ENCODE data around the gene DCTN4.
A peak's percentile ranks its signal among the peaks of the same experiment; 100 is the strongest.

The DCTN4 gene

DNA sequence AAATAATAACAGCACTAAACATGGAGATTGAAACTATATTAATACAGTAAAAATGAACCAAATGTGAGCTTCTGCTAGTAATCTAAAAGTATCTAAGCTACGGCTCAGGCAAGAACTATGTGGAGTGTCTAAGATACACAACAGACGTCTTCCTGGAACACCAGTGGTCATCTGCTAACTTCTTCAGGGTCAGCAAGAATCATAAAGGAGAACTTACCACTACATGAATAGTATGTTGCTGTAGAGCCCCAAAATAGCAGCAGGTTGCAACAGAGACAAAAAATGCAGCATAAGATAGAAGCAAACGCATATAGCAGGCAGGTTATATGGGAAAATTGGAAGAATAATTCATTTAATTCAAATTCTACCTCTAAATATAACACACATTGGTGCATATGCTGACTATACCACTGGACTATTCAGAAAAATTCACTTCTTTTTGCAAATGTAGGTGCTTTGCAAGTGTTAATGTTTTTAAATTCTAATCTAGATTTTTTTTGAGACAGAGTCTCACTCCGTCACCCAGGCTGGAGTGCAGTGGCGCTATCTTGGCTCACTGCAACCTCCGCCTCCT is 27.1 kb downstream of the DCTN4 start:
- no peak for DNase-seq

DNA sequence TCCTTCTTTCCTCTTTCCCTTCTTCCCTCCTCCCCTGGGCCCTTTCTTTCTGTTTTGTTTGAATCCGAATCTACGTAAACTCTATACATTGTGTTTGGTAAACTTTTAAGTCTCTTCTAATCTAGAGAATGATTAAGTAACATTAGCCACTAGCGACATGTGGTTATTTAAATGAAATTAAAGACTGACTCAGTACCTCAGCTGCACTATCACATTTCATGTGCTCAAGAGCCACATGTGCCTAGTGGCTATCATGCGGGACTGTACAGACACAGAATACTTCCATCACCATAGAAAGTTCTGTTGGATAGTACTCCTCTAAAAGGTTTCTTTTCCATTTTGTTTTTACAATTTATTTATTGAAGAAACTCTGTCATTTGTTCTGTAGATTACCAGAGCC is 29.0 kb downstream of the DCTN4 start:
- no peak for DNase-seq

DNA sequence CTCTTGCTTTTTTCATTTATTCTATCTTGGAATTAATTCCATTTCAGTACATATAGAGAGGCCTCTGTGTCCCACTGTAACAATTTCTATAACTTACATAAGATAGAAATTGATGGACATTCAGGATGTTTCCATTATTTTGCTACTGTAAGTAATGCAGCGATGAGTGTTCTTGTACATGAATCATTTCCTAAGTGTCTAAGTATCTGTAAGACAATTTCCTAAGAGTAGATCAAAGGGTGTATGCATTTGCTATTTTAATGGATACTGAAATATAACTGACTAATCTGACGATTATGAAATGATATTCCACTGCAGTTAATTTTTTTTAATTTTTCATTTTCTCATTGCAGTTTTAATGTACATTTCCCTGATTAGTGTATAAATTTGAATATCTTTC is 35.0 kb downstream of the DCTN4 start:
- DNase-seq, result no peak

DNA sequence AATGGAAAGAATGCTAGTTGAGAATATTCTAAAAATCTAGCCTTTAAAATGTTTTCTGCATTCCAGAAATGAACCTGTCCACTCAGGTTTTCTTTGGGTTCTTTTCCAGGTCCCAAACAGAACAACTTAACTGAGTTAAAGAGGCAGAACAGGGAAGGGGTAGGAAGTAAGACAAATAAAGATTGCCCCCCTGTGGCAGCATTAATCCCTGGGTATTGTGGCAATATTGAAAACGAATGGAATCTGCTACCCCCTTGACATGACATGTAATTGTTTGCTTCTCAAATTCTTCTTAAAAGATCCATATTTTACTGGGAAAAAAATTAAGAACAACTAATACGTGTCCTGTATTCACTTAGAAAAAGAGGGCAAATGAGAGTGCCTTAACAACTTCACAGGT is 48.7 kb downstream of the DCTN4 start:
- no peak for DNase-seq

DNA sequence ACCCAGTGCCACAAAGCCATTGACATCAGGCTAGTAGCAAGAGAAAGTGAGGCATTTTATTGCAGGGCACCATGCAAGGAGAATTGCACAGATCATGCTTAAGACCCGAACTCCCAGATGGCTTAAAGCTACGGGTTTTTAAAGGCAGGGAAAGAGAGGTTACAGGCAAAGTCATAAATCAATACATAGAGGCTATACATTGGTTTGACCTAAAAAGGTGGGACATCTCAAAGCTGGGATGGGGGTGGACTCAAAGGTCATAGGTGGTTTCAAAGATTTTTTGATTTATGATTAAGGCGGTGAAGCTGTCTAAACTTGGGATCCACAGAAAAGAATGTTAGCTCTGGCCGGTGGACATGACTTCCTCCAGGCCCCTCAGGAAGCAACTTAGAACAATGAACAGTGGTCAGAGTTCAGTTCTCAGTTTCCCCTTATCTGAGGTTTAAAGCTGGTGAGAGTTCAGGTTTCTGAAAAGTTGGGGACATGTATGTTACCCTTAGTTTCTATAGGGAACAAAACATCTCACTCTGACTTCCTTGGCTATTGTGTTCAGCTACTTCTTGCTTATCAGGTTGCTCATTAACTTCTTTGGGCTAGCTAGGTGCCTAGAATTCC is 51.9 kb downstream of the DCTN4 start:
- DNase-seq, result no peak

DNA sequence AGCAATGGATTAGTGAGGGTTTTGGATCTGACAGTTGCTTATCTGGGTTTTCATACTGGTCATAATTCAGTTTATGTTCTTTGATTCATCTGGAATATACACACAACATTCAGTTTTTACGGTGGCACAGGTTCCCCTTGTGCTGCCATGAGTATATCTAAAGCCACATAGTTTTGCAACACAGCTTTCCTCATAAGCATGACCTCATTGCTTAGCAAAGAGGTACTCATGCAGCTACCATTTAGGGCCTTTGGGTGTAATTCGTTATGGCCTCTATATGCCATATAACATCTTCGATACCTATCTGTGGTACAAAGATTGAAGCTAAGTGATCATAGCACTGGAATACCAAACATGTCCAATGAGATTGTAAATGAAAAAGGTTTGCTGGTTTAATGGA is 55.1 kb downstream of the DCTN4 start:
- DNase-seq, result no peak

DNA sequence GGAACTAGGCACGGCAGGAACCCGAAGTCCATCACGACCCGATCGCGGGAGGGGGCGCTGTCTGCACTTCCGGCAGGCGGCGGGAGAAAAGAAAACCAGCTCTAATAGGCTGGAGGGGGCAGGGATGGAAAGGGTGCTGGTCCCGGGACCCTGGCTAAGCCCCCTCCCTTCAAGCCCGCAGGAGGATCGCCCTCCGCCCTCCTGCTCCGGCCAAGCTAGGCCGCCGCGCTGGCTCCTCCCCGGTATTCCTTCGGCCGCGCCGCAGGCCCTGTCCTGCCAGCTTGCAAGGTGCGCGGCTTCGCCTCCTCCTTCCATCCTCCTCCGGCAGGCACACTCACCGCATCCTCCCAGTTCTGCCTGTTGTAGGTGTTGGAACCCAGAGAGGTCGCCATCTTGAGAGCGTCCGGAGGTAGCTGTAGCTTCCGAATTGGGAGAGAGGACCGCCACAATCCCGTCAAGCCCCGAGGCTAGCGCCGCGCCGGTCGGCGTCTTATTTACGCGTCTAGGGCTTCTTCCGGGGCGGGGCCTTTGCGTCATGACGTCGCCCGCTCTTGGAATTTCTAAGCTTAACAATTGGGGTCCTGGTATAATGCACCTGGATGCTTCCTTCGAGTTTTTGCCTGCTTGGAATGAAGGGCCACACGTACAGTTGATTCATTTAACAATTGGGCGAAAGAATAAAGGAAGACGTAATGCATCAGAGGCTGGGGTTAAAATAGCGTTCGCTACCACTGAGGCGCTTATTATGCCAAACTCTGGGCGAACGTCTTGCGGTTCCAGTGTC is 58.0 kb downstream of the DCTN4 start, which contains the start of gene RBM22:
Gene RBM22, minus strand, starts transcription at position 469 of the 784 bp plus-strand sequence. Its CDS starts 77 bp downstream, at position 392.
- DNase-seq, result peak; percentile 88

DNA sequence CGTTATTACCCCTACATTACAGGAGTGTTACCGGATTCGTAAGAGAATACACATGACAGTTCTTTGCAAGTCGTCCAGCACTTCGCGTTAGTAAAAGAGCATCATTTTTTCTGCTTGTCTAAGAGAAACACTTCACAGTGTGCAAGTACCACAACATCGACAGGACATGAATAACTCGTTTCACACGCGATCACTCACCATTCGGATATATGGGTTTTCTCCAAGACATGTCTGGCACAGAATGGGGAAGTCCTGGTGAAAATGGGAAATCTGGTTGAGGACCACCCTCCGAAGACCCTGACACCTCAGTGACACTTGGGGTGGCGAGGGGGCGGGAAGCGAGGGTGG is 58.6 kb downstream of the DCTN4 start:
- DNase-seq, result peak; percentile 4

DNA sequence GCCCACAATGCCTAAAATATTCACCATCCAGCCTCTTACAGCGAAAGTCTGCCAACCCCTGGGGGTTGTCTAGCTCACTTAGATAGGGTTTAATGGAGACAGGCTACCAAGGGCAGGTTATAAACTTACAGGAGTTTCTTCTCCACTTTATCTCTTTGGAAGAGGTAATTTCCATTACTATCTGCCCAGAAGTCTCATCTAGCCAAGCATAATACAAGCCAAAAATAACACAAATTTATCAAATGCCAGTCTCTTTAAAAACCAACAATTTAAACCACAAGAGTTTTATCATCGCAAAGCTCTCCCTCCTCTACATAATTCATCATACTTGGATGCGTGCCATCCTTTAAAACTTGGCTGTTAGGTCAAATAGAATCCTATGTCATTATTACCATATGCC is 64.2 kb downstream of the DCTN4 start:
- no peak for DNase-seq

DNA sequence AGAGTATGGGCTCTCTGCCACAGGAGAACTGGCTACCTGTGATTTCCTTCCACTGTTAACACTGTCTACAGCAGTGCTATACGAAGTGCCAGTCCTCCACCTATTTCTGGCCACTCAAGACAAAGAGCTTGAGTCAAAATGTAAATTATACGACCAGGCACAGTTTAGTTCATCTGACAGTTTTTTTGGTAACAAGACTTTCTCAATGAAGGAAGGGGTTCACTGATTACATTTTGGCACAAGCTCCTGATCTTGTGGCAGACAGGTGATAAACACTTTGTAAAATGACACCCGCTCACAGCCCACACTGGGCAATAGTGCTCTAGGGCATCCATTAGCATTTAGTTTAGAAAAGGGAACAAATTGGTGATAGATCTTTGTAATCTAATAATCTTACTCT is 66.5 kb downstream of the DCTN4 start:
- no peak for DNase-seq

DNA sequence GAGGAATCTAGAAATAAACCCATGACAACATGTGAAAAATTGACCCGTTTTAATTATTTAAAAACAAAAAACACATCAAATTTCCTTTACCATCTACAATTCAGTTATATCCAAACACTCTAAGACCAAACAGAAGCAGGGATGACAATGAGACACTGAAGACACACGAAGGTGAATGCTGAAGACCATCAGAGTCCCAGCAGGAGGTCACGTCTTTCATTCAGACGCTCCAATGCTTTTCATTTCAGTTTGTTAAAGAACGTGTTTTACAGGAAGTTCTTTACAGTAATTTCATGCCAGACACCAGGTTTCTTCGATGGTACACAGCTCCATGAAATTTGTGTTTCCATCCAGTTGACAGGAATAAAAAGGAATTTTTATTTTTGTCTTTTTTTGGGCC is 68.1 kb downstream of the DCTN4 start:
- DNase-seq, result no peak

DNA sequence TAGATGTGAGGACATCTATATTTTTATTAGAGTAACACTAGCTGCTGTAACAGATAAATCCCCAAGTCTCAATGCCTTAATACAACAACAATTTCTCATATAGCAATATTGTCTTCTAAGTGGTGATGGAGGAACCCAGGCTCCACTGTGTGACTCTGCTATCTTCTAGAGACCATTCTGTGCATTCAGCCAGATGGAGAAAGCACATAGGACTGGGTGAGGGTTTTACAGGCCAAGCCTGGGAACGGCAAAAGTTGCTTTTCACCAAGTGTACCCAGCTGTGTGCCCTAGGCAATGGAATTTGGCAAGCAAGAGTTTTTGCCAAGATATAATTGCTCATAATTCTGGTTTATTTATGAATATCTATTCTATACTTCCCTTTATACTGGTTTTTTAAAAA is 69.7 kb downstream of the DCTN4 start:
- DNase-seq, result no peak

DNA sequence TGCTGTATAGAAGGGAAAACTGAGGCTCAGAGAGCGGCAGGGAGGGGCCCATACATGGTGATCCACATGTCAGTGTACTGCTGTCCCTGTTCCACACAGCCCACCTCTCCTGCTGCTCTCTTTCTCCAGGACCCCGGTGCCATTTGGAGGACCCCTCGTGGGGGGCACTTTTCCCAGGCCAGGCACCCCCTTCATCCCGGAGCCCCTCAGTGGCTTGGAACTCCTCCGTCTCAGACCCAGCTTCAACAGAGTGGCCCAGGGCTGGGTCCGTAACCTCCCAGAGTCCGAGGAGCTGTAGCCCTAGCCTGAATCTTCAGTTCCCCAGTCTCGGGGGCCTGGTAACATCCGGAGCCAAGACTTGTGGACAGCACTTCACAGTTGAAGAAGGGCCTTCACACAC is 82.2 kb downstream of the DCTN4 start:
- no peak for DNase-seq

DNA sequence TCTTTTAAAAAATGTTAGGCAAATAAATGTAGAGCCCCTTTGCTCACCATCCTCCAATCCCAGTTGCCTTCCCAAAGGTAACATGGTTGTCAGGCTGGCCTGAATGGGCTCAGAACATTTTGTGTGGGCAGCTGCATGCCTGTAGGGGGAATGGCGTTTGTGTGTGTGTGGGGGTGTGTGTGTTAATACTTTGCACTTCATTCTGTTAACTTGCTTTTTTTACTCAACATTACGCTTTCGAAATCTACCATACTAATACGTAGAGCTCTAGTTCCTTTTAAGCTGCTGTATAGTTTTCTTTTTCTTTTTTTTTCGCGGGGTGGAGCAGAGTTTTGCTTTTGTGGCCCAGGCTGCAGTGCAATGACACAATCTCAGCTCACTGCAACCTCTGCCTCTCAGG is 83.7 kb downstream of the DCTN4 start:
- no peak for DNase-seq

DNA sequence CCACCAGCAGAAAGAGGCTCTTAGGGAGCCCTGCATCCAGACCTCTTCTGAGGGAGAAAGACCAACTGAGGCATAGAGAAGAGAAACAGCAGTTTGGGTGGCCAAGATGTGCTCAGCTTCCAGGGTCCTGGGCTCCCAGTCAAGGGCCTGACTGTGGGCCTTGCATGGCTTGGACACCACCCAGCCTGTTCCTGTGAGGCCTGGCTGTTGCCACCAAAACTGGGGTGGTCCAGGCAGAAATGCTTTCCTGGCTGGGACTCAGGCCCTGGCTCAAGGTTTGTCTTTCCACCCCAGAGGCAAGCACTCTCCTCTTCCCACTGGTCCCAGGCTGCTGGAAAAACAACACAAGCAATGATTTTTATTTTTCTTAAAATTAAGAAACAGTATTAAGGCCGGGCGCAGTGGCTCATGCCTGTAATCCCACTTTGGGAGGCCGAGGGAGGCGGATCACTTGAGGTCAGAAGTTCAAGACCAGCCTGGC is 84.4 kb downstream of the DCTN4 start:
- DNase-seq, result no peak

DNA sequence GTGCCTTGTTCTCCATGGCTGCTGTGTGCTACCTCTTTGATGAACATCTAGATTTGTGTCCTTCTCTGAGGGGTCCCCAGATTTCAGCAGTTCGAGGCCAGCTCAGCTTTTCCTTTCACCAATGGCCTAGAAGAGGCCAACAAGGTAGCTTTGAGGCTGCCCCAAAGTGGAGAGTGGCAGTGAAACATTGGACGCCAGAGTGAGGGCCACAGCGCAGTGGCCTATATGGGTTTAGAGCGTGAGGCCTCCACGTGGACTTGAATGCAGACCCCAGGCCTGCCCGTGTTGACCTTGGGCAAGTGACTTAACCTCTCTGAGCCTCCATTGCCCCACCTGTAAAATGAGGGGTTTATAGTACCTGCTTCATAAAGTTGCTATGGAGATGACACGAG is 85.9 kb downstream of the DCTN4 start:
- no peak for DNase-seq

DNA sequence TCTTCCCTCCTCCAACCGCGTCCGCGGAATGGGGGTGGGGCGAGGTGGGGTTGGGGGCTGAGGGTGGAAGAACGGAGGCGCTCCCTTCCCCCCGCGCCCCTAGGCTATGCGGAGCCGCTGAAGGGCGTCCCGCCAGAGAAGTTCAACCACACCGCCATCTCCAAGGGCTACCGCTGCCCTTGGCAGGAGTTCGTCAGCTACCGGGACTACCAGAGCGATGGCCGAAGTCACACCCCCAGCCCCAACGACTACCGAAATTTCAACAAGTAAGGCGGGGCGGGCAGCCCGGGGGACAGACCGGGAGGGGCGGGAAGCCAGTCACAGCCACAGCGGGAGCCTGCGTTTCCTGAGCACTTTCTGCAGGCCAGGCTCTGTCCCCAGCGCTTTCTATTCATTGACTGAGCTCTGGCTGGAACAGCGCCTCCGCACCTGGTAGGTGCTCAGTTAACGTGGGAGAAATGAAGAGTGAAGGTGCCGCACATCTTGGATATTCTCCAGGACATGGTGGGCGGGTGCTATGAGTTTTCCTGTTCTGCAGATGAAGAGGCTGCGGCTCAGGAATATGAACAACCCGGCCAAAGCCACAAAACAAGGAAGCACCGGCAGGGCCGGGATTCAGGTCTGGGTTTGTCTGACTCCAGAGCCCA is 86.5 kb downstream of the DCTN4 start:
- DNase-seq, result no peak

DNA sequence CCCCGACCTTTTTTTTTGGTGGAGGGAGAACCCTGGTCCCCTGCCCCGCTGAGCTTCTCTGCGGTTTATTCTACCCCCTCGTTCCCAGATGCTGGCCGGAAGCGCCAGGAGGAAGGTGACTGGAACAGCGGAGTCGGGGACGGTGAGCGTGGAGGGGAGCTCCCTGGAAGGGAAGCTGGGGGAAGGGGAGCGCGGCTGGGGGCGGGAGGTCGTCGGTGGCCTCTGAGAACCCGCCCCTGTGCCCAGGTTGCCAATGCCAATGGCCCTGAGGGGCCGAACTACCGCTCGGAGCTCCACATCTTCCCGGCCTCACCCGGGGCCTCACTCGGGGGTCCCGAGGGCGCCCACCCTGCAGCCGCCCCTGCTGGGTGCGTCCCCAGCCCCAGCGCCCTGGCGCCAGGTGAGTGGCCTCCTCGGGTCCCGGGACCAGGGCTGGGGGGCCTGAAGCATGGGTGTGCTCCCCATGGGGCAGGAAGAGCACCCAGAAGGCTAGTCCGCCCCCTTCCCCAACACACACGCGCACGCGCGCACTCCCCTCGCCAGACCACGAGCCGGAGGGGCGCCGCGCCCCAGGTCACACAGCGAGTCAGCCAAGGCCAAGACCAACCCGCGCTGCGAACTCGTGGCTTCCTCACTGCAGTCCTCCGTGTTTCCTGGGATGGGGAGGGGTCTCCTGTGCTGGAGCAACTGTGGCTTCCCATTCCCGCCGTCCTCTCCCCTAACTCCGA is 87.1 kb downstream of the DCTN4 start:
- DNase-seq, result no peak

DNA sequence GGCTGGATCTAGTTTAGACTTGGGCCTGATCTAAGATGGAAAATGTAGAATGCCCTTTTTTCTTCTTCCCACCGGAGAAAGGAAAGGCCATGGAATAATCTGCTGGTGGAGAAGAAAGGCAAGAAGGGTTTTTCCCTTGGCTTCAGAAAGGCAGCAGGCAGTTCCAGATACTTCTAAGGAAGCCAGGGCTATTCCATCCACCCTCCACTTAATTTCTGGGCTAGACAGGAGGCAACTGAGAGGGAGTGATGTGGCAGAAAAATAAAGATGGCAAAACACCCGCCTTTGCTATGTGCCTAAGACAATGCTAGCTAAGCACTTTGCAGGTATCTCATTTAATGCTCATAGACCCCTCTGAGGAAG is 87.9 kb downstream of the DCTN4 start:
- no peak for DNase-seq

DNA sequence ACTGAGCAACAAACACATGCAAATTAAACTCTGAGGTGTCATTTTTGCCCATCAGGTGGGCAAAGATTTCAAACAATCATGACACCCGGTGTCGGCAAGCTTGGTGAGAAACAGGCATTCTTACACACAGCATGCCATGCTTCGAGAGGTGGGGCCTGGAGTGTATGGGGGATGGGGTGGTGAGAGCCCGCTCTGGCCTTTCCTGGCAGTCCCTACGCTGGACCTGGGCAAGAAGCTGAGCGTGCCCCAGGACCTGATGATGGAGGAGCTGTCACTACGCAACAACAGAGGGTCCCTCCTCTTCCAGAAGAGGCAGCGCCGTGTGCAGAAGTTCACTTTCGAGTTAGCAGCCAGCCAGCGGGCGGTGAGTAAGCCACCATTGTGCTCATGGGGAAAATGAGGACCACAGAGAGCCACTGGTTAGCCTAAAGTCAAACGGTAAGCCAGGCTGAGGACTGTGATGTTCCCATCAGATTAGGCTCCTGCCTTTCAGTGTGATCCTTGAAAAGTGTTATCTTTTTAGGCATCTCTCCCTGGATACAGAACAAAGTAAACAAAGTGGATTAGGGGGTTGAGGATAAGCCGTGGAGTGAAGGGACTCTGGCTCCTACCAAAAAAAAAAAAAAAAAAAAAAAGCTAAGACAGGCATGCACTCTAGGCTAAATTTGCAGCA is 88.4 kb downstream of the DCTN4 start:
- DNase-seq, result no peak

DNA sequence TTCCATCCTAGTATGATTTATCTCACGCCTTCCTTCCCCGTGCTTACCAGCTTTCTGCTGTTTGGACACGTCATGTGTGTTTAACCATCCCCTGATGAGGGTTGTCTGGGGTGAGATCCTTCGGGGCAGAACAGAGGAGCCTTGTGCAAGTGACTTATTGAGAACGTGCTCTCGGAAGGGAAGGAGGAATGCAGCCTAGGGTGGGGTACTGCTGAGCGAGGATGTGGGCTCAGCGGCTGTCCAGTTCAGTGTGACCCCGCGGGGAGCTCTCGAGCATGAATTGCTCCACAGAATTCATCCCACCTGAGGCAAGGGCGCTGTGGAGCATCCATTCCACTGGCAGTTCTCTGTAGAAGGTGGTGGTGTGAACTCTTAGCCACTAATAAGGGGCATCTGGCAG is 93.8 kb downstream of the DCTN4 start:
- DNase-seq, result no peak

DNA sequence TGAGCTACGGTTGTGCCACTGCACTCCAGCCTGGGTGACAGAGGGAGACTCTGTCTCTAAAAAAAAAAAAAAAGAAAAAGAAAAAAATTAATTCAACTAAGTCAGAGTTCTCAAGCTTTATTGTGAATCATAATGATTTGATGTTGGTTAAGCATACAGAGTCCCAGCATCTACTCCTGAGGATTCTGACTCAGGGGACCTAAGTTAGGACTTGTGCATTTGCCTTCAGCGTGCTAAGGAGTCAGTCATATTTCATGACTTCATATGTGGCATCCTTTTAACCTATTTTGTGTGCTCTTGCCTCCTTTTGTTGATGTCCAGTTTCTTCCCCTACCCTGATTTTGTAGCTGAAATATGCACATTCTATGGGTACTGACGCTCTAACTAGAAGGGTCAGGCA is 94.9 kb downstream of the DCTN4 start:
- no peak for DNase-seq
